ENCODE data around the gene PDIK1L.
"Not testable (repeated sequence)": the region's sequence is repeated elsewhere in the genome, so short reads cannot be mapped to it uniquely, and the experiment has no call there.

The PDIK1L gene

DNA sequence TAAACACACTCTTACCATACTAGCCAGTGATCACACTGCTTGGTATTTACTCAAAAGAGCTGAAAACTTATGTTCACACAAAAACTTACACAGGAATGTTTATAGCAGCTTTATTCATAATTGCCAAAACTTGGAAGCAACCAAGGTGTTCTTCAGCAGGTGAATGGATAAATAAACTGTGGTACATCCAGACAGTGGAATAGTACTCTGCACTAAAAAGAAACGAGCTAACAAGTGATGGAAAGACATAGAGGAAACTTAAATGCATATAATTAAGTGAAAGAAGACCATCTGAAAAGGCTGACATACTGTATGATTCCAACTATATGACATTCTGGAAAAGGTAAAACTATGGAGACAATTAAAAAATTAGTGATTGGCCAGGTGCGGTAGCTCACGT, 20.7 kb upstream of the PDIK1L start:
- FAIRE-seq: no peak

DNA sequence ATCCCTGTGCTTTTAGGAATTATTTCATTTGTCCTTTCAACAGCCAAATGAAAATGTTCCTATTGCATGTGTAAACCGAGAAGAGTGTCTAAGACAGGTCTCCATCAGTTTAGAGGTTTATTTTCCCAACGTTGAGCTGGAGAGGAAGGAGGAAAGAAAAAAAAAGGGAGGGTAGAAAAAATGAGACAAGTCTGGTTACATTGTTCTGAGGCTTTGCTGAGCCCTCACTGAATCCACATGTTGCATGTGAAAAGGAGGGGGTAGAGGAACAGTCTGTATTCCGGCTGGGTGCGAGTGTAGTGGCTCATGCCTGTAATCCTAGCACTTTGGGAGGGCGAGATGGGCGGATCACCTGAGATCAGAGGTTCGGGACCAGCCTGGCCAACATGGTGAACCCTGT, 19.2 kb upstream of the PDIK1L start:
- no peak for FAIRE-seq

DNA sequence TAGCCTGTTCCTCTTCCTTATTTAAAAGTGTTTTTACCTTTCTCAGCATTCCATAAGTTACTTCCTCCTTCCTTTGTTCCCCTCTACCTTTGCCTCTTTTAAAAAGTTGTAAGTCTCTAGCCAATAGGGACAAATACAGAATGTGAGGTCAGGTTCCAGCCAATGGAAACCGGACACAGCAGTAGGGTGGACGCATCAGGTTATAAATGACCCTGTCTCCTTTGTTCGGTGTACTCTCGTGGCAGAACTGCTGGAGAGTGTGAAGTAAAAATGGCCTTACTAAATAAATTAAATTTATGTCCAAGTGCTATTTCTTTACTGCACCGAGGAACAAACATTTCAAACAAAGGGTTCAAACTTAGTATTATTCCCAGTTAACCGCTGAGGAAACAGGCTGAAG, 18.1 kb upstream of the PDIK1L start:
- not testable (repeated sequence) for FAIRE-seq

DNA sequence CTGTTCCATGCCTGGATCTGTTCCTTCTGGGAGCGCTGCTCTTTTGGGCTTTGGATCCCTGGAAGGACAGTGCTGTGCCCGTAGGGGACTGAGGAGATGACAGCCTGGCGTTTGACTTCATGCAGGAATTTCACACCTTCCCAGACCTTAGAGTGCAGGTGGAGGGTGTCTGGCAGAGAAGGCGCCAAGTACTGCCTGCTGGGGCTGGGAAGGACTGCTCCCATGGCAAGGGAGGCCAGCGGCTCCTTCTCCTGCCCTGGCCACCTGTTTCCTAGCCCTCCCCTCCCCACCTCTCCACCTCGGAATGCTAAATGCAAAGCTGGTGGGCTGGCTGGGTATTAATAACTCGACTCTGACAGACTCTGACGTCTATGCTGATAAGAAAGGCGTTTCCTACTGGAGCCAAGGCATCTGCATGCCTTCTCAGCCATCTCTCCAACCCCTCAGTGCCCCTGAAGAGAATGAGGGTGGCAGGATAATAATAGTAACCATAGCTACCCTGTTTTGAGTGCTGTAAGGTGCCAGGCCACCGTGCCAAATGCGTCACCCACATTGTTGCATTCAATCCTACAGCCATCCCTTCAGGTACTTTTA, 17.5 kb upstream of the PDIK1L start:
- no peak for FAIRE-seq

DNA sequence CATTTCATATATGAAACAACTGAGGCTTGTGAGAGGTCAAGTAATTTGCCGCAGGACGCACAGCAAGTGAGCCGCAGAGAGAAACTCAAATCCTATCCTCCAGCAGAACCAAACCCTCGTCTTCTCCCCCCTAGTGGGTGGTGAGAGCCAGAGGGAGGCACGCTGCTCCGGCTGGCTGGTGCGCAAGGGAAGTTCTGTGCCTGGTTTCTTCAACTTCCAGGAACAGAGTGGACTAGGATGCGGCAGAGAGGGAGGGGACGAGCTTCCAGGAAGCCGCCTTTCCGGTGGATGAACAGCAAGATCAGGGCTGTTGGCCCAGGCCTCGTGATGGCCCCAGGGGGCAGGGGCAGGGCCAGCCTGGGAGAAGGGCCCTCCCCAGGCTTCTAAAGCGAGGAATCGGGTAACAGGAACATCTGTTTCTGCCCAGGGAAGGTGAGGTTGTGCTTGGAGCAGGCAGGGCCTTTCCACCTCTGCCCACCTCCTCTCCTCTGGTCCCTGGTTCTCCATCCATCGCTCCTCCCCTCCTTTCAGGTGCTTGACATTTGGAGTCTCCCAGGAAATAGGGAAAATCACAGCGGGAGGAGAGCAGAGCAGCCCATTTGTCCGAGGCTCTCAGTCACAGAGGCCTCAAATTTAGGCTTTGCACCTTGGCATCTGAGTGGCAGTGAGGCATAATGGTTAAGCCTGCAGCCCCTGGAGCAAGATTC, 16.8 kb upstream of the PDIK1L start:
- no peak for FAIRE-seq

DNA sequence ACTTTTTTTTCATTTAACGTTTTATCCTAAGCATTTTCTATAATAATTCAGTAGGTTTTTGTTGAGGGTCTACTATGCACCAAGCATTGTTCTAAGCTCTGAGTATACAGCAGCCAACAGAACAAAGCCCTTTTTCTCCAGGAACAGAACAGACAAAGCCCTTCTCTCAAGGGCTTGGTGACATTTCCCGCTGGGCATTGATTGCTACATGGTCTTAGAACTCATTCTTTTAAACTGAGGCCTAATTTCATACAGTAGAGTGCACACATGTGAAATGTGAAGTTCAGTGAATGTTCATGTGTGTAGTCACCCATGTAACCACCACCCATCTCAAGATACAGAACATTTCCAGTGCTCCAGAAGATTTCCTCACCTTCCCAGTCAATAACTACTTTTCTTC, 15.2 kb upstream of the PDIK1L start:
- FAIRE-seq: no peak

DNA sequence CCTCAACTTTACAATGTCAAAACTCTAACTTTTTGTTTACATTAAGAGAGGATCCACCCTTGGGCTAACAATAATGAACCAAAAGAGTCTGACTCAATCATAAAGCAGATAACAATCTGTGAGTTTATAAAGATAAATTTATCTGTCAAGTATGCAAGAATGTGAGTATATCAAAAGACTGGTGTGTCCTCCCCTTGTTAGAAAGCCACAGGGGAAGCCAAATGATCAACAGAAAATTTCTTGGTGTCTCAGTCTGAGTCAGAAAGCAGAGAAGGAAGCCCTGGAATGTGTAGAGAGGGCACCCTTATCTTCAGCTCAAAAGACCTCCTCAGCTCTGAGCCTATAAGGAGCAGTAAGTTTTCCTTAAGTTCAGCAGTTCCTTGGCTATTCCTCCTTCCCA, 13.9 kb upstream of the PDIK1L start:
- no peak for FAIRE-seq

DNA sequence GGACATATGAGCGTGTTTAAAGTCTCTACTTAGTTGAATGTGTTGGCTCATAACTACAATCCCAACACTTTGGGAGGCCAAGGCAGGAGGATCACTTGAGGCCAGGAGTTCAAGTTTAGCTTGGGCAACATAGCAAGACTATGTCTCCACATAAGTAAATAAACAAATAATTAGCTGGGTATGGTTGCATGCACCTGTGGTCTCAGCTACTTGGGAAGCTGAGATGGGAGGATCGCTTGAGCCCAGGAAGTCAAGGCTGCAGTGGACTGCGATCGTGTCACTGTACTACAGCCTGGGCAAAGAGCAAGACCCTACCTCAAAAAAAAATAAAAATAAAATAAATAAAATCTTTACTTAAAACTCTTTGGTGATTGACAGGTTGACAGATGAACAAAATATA, 13.0 kb upstream of the PDIK1L start:
- no peak for FAIRE-seq

DNA sequence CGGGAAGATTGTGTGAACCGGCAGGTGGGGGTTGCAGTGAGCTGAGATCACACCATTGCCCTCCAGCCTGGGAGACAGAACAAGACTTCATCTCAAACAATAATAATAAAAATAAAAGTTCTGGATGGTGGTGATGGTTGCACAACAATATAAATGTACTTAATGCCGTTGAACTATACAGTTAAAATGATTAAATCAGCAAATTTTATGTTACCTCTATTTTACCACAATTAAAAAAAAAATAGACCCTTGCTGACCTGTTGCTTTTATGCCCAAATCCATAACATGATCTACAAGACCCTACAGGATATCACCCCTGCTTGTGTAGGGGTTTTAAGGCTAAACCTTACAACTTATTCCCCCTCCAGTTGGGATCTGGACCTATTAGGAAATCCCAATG, 11.8 kb upstream of the PDIK1L start:
- FAIRE-seq: no peak

DNA sequence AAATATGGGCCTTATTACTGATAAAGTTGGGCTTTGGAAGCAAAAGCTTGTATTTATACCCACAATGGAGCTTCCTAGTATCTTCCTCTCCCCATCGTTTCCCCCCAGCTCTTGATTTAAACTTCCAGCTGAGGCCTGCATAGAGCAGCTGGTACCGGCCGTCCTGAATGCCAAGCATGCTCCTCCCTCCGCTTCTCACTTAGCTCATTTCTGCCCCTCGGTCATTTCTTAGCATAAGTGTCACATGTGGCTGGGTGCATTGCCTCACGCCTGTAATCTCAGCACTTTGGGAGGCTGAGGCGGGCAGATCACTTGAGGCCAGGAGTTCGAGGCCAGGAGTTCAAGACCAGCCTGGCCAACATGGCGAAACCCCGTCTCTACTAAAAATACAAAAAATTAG, 11.4 kb upstream of the PDIK1L start:
- not testable (repeated sequence) for FAIRE-seq

DNA sequence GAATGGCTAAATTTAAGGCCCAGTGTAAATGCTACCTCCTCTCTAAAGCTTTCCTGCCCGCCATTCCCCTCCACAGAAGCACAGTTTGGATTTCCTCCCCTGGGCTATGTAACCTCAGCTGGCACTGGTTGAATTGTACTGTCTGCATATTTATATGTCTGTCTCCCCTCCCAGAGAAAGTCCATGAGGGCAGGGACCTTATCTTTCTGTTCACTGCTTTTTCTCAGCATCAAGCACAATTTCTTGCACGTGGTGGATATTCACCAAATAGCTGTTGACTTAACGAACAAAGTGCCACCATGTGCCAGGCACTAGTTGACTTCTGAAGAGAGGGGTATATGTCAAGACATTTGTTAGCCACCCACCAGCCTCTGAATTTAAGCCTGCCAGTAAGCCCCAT, 9.5 kb upstream of the PDIK1L start:
- FAIRE-seq: no peak

DNA sequence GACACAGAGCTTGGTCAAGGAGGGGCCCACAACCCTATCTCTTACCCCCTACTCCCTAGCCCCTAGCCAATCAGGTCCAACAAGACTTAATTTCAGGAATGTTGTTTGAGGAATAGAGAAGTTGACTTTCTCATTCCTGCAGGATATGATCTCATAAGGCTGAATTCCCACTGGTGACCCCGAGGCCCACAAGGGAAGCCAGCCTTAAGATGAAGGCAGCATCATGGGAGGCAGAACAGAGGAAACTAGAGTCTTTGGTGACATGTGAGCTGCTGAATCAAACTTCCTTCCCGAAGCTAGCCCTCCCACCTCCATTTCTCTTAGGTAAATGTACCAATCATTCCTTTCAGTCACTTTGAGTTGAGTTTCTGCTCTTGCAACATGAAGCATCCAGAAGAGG, 9.1 kb upstream of the PDIK1L start:
- FAIRE-seq: no peak

DNA sequence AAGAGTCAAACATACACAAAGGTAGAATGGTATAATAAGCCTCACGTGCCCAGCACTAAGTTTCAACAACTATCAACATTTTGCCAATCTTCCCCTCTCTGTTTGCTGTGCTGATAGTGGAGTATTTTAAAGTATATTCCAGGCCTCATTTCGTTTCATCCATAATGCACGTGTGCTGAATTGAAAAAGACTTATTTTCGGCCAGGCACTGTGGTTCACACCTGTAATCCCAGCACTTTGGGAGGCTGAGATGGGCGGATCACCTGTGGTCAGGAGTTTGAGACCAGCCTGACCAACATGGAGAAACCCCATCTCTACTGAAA, 6.4 kb upstream of the PDIK1L start:
- not testable (repeated sequence) for FAIRE-seq

DNA sequence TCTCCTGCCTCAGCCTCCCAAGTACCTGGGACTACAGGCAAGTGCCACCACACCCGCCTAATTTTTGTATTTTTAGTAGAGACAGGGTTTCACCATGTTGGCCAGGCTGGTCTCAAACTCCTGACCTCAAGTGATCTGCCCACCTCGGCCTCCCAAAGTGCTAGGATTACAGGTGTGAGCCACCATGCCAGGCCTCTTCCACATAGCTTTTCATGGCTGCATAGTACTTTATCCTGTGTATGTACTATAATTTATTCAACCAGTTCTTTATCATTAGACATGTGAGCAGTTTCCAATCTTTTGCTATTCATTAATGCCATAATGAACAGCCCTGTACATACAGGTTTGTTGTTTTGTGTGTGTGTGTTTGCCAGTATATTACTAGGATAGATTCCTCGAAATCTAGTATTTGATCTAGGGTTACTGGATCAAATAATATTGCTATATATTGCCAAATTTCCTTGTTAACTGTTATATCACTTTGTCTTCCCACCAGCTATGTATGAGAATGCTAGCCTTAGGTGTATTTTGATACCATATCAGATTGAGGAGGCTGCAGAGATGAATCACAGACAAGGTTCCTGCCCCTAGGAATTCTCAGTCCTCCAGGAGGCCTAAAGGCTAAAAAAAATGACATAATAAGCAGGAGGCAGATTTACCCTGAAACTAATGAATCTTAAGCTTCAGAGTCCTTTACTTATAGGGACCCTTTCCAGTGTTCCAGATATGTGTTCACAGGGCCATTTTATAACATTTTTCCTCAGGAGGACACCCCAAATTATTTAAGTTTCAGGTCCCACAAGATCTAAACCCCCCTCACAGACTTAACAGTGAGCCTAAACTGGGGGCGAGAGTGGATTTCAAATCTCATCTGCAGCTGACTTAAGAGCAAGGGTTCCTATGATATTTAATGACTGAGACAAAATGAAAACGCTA, 2.1 kb upstream of the PDIK1L start:
- no peak for FAIRE-seq

DNA sequence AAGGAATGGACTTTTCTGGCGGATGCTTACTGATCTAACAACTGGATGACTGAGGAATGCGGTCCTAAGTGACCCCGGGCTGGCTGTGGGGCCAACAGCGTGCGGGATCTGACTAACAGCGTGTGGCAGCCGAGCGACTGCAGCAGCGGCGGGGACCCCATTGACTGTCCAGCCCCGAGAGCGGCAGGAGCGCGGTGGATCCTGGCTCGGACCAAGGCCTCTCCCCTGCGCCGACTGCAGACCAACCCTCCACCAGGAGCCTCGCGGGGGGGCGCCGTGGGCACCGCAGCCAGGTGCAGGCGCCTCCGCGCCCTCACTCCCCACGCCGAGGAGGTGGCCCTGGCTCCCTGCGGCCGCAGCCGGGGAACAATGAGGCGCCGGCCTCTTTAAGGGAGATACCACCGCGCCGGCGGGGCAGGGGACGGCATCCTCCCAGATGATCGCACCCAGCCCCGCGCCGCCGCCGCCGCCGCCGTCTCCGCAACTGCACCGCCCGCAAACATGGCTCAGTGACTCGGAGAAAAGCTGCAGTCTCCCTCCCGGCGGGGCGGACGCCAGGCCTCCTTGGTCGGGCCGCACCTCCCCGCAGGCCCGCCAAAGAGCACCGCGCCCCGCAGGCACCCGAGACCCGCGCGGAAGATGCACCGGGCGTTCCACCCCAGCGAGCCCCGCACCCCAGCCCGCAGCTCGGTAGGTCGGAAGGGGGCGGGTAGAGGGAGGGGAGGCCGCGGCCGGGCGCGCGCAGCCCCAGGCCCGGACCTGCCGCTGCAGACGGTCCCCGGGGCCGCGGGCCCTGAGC, 694 bp upstream of the PDIK1L start:
- no peak for FAIRE-seq

DNA sequence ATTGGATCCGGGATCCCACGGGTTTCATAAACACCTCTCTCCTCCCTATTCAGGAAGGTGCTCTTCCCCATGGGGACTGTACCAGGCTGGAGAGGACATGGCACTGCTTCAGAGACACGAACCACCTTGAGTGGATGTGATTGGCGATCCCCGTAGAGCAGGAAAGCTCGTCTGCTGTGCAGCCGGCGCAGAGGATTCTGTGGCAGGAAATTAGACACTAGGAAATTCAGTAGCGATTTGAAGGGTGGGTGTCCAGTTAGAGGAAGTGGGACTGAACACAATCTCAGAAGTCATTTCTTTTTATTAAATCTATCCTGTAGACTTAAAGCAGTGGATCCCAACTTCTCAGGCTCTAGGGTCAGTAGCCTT, 767 bp downstream of the PDIK1L start:
- no peak for FAIRE-seq

DNA sequence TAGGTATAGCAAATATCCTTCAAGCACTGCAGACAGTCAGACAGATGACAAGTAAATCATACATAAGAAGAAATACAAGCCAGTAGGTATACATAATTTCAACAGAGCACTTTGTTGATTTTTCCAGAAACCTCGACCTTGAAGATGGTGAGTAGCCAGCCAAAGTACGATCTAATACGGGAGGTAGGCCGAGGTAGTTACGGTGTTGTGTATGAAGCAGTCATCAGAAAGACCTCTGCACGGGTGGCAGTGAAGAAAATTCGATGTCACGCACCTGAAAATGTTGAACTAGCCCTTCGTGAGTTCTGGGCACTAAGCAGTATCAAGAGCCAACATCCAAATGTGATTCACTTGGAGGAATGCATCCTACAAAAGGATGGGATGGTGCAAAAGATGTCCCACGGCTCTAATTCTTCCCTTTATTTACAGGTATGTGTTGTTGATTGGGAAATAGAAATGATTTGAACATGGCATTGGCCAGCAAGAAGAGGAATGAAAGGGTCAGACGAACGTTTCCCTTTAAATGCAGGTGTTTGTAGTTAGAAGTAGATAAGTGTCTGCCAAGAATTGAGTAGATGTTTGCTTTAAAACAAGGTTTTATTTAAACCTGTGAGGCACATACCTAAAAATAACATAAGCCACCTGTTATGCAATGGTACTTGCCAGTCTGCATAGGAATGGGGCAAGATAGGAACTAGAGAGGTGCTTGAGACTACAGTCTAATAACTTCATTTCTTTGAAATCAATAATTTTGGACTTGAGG, 2.7 kb downstream of the PDIK1L start:
- FAIRE-seq: no peak

DNA sequence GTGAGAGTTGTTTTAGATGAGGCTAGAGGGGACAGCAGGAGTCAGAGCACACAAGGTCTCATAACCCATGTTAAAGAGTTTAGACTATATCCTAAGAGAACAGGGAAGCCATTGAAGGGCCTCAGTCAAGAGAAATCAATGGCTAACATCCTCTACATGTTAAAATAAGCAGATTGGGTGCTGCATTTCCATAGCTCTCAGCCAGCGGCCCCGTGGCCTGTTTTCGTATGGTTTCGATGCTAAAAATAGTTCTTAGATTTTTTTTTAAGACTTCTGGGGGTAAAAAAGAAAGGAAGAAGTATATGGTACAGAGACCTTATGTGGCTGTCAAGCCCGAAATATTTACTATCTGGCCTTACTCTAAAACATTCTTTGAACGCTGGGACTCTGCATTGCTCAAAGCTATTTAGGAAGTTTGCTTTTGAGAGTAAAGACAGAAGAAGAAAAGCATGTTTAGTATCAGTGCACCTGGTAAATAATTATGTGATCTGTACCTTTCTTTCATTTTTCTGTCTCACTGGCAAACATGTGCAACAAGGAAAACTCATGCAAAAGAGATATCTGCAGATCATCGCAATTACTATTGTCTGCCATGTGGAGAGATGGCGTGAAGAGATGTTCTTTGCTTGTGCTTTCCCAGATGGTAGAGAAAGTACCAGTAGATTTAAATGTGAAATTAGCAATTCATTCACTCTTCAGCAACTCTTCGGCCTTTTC, 8.4 kb downstream of the PDIK1L start:
- no peak for FAIRE-seq

DNA sequence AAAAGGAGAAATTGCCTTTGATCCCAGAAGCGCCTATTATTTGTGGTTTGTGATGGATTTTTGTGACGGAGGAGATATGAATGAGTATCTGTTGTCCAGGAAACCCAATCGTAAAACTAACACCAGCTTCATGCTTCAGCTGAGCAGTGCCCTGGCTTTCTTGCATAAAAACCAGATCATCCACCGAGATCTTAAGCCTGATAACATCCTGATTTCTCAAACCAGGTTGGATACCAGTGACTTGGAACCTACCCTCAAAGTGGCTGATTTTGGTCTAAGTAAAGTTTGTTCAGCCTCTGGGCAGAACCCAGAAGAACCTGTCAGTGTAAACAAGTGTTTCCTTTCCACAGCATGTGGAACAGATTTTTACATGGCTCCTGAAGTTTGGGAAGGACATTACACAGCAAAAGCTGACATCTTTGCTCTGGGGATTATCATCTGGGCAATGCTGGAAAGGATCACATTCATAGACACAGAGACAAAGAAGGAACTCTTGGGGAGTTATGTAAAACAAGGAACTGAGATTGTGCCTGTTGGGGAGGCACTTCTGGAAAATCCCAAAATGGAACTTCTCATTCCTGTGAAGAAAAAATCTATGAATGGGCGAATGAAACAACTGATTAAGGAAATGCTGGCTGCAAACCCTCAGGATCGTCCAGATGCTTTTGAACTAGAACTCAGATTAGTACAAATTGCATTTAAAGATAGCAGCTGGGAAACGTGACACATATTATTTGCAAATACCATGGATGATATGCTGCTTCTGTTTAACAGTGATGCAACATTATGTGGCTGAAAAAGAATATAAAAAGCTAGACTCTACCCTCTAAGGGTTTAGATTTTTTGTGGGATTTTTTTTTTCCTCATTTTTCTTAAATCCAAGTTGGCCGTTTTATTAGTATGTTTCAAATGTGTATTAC, 10.5 kb downstream of the PDIK1L start:
- no peak for FAIRE-seq

All from colon (tissue), 2 donors.